HG02840 (cell line): ENCODE results near the gene PDIK1L.

Source experiments
- ATAC-seq: cut with Tn5 transposase; IDR thresholded peaks from one replicate; pipeline ENCODE4 v1.9.1; 2021; ENCODE audit warnings: mild to moderate bottlenecking, moderate library complexity, moderate number of reproducible peaks; ENCODE audit not compliant: unreplicated experiment, low FRiP score

PDIK1L gene

DNA sequence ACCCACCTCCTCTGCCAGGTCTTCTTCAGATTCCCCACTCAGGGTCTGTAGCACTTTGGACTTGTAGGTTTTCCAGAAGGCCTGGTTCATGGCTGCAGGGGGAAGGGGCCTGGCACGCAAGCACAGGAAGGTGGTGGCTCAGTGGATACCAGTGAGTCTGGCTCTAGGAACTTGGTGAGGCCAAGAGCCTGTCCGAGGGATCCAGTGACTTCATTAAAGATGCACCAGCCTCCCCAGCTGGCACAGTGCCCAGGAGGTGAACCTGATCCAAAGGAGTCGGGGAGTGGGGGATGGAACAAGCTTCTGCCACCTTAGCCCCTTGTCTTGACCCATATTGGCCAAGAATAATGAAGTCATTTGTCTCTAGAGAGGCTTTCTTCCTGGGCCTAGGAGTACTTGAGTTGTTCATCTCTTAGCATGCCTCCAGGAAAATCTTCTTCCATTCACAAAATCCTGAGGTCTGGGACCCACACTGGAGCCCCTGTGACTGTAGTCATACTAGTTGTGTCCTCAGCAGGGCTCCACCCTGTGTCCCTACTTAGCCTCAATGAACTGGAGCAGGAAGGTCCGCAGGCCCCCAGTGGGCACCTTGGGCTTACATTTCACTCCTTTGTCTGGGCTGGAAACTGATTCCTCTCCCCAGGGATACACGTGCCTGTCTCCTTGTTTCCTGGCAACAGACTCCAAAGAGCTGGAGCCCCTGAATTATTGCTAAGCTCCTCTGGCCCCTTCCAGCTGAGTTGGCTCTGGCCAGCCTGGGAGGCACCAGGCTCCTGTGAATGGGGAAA, 57.0 kb downstream of the PDIK1L start, which contains the start of gene C1orf232:
TSS of gene C1orf232 (minus strand) at position 554 of the 788 bp plus-strand sequence. CDS start at position 90, 464 bp downstream.
- no peak for ATAC-seq

GRCh38 chr1:26169198-26169554, 57.6 kb downstream of the PDIK1L start:
- no peak for ATAC-seq

DNA sequence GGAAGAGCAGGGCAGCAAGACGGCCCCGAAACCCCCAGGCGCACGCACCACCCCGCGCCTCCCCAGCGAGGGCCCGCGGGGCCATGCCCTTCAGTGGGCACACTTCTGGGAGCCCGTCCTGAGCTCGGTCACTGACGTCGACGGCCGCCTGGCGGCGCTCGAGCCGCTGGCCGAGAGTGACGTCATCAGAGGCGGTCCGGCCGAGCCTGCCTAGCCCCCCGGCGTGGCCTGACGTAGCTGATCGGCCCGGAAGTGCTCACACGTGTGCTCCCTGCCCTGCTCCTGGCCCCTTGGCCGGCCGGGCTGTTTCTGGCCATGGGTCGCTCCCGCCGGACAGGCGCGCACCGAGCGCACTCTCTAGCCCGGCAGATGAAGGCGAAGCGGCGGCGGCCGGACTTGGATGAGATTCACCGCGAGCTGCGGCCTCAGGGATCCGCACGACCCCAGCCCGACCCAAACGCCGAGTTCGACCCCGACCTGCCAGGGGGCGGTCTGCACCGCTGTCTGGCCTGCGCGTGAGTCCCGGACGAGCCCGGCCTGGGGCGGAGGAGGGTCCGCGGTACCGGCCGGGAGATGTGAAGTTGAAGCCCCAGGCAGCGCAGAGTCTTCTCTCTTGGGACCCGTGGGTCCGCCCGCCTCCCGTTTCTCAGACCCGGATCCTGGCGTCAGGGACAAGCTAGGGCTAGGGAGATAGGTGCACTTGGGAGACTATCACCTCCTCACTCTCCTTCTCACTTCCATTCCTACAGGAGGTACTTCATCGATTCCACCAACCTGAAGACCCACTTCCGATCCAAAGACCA, 58.2 kb downstream of the PDIK1L start, which contains the start of gene ZNF593:
TSS of gene ZNF593 (plus strand) at position 240 of the 803 bp plus-strand sequence. CDS start at position 316, 76 bp downstream.
- peak; percentile 78 for ATAC-seq

GRCh38 chr1:26170472-26170821, 58.8 kb downstream of the PDIK1L start:
- no peak for ATAC-seq

- ATAC-seq = no peak
Observed at GRCh38 chr1:26171084-26172072, 59.8 kb downstream of the PDIK1L start, which contains the start of gene ZNF593OS. ZNF593OS (minus strand) TSS chr1:26171832; CDS start chr1:26171661, 171 bp downstream.
